Thymus (tissue), 11 donors: Measurements from ENCODE around the gene NDUFB6. TPM values are rescaled to one million over a fixed set of nuclear protein-coding genes. Genes with fewer than 3 reads are reported as not detected.

Experiments used
- DNase-seq, 9 donors: peaks; one replicate each; pipeline ENCODE4 v3.0.0-alpha.2; 2013; ENCODE audit warnings: low spot score in 9 of 9, low read depth in 6 of 9, missing footprints in 1 of 9
- H3K27ac ChIP-seq, 2 donors: one replicate each; pipeline ENCODE4 v1.5.1; 2013; ENCODE audit warnings: control low read depth in 1 of 2, low read depth in 1 of 2, low read length in 1 of 2, mild to moderate bottlenecking in 1 of 2, moderate library complexity in 1 of 2
- H3K27me3 ChIP-seq, 2 donors: one replicate each; pipeline ENCODE4 v1.5.1; 2013; ENCODE audit warnings: low read length in 1 of 2; ENCODE audit not compliant: control insufficient read depth in 2 of 2, insufficient read depth in 1 of 2
- H3K36me3 ChIP-seq, 2 donors: one replicate each; pipeline ENCODE4 v1.5.1; 2013; ENCODE audit warnings: low read length in 1 of 2, mild to moderate bottlenecking in 1 of 2, moderate library complexity in 1 of 2; ENCODE audit not compliant: control insufficient read depth in 2 of 2, insufficient read depth in 2 of 2
- H3K4me1 ChIP-seq, 2 donors: one replicate each; pipeline ENCODE4 v1.5.1; 2013; ENCODE audit warnings: low read length in 2 of 2; ENCODE audit not compliant: control insufficient read depth in 2 of 2, insufficient read depth in 2 of 2
- H3K4me3 ChIP-seq, 2 donors: one replicate each; pipeline ENCODE4 v1.5.1; 2013; ENCODE audit warnings: low read length in 2 of 2, control low read depth in 1 of 2, mild to moderate bottlenecking in 1 of 2
- H3K9me3 ChIP-seq, 2 donors: one replicate each; pipeline ENCODE4 v1.5.1; 2013; ENCODE audit warnings: low read length in 1 of 2, mild to moderate bottlenecking in 1 of 2; ENCODE audit not compliant: control insufficient read depth in 2 of 2, insufficient read depth in 1 of 2
- WGBS: extraction: QIAGEN DNeasy Blood & Tissue Kit; methylation state at CpG from one replicate; pipeline ENCODE4 v1.1.7; 2013; 5-methylcytosine and 5-hydroxymethylcytosine counted together
- polyA plus RNA-seq: library from polyadenylated mRNA; stranded (reverse); fragments of 200-250 nt; gene quantifications from one replicate; pipeline ENCODE4 v1.2.3, GENCODE V29; 2013
- total RNA-seq: library from RNA; stranded (reverse); fragments of 120-200 nt; gene quantifications from one replicate; pipeline ENCODE4 v1.2.4, GENCODE V29; 2013
- donor health status: healthy.

NDUFB6 gene
- total and polyA plus RNA-seq, 2 donors: 42.9 to 58.2 TPM

GRCh38 chr9:32577316-32577715, 4.4 kb upstream of the NDUFB6 start:
- no peak overlapping the region for H3K27ac ChIP-seq
- H3K9me3 ChIP-seq: peaks cover 0 to 5% of the 10 kb centered on the region in 2 donors
- peaks cover 3% of the 10 kb centered on the region in 2 donors for H3K27me3 ChIP-seq
- H3K4me3 ChIP-seq: no peak overlapping the region
- H3K36me3 ChIP-seq: no peaks in the 10 kb centered on the region
- 95% methylated on average over 3 of the region's 3 CpGs for WGBS
- peaks cover 0 to 3% of the 10 kb centered on the region in 2 donors for H3K4me1 ChIP-seq
- DNase-seq: no peak

DNA sequence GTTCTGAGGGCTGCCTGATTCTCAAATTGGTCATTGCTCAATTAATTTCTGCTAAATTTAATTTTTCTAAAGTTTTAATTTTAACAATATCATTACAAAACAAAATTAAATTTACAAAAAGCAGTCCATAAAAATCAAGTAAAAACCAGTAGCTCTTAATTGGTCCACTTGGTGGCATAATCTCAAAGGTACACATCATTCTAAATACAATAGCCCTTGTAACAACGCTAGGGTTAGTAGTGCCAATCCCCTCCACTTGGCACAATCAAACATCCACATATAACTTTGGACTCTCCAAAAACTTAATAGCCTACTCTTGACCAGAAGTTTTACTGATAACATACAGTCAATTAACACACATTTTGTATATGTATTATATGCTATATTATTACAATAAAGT, 1.9 kb upstream of the NDUFB6 start:
- Histone ChIP-seq H3K36me3 (peaks cover 3 to 4% of the 10 kb centered on the region in 2 donors), H3K9me3 (peaks cover 0 to 5% of the 10 kb centered on the region in 2 donors), H3K4me3 (no peak overlapping the region), H3K4me1 (peaks cover 0 to 8% of the 10 kb centered on the region in 2 donors), H3K27ac (no peak overlapping the region), H3K27me3 (peaks cover 3% of the 10 kb centered on the region in 2 donors)
- 86% methylated on average over 1 of the region's 1 CpG for WGBS
- no peak for DNase-seq

DNA sequence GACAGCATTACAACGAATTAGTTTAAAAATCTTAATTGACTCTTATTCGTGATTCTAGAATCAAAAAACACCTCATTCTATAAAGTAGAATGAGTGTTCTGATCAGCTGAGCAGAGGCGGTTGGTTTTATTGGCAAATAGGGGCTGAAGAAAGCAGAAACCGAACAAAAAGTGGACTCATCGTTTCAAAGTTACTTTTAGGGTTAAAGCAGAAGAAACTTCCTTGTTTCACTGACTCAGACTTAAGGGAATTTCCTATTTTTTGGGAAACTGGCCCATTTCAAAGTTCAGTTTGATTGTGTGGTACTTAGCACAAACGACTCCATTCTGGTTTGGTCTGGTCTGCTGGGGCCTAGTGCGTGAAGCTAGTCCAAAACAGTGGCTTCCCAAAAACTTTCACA, 862 bp upstream of the NDUFB6 start:
- H3K9me3 ChIP-seq: peaks cover 0 to 5% of the 10 kb centered on the region in 2 donors
- no peak for DNase-seq
- no peak overlapping the region for H3K4me3 ChIP-seq
- no peak overlapping the region for H3K27ac ChIP-seq
- WGBS: 96% methylated on average over 7 of the region's 7 CpGs
- peaks cover 5% of the 10 kb centered on the region in 2 donors for H3K36me3 ChIP-seq
- H3K27me3 ChIP-seq: peaks cover 0 to 3% of the 10 kb centered on the region in 2 donors
- H3K4me1 ChIP-seq: peaks cover 0 to 8% of the 10 kb centered on the region in 2 donors

DNA sequence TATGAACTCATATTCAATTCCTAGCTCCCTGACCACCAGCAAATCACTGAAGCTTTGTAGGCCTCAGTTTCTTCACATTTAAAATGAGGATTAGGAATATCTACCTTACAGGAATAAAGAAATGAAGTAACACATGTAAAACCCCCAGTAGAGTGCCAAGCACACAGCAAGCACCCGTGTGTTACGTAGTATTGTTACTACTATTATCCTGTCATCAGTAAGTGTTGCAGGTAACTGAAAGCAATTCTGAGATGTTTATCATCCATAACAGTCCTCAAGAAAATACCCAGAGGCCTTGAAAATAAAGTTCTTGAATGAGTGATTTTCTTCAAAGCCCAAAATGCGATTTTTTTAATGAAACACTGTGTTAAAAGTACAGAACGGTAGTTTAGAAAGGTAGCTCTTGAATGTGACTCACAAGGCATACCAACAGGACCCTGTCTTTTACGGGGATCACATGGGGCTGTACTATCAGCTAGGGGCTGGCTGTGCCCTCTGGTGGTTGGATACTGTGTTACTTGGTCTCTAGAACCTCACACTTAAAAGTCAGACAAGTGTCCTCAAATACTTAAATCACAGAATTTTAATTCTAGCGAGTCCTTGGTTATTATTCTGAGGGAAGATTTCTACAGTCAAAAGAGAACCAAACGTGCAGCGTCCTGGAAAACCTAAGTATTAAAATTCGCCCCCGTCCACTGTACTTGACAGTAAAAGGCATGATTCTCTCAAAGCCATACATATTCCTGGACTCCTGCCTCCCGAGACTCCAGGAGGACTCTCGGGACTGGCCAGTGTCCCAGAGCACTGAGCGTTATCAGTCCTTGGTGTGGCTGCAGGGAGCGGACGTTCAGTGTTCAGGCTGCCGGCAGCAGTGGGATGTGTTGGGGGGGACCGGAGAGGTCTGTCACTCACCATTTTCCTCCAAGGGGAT, 725 bp downstream of the NDUFB6 start:
- peak overlapping the region; percentile 77 to 82 for H3K4me3 ChIP-seq
- 3% methylated on average over 17 of the region's 17 CpGs for WGBS

DNA sequence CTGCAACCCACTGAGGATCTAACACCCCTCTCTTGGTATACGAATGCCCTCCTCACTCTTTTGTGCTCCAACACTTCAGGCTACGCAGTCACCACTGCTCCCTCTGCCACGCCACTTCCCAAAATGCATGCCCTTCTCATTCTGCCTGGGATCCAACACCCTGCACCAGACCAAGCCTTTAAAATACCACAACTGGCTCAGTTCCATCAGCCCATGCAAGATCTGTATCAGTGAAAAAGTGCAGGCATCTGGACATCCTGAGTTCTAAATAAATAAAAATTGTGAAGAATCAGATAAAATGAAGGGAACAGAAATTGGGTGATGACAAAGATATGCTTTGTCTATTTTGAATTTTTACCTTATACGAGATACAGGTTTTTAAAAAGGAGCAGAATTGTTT, 2.7 kb downstream of the NDUFB6 start:
- Histone ChIP-seq H3K27me3 (no peaks in the 10 kb centered on the region), H3K27ac (no peak overlapping the region), H3K4me3 (no peak overlapping the region), H3K36me3 (peaks cover 24 to 27% of the 10 kb centered on the region in 2 donors), H3K4me1 (peaks cover 0 to 8% of the 10 kb centered on the region in 2 donors), H3K9me3 (peaks cover 0 to 5% of the 10 kb centered on the region in 2 donors)
- DNase-seq: no peak
- WGBS: 96% methylated on average over 4 of the region's 4 CpGs

More for the DNA sequence above, 725 bp downstream of the NDUFB6 start:
- peaks cover 0 to 8% of the 10 kb centered on the region in 2 donors for H3K4me1 ChIP-seq
- H3K9me3 ChIP-seq: peaks cover 0 to 5% of the 10 kb centered on the region in 2 donors
- H3K27ac ChIP-seq: peak overlapping the region; percentile 98 to 99
- peaks cover 0 to 3% of the 10 kb centered on the region in 2 donors for H3K27me3 ChIP-seq
- peak; percentile 42 to 91 (median 73) for DNase-seq
- H3K36me3 ChIP-seq: peaks cover 5 to 13% of the 10 kb centered on the region in 2 donors

DNA sequence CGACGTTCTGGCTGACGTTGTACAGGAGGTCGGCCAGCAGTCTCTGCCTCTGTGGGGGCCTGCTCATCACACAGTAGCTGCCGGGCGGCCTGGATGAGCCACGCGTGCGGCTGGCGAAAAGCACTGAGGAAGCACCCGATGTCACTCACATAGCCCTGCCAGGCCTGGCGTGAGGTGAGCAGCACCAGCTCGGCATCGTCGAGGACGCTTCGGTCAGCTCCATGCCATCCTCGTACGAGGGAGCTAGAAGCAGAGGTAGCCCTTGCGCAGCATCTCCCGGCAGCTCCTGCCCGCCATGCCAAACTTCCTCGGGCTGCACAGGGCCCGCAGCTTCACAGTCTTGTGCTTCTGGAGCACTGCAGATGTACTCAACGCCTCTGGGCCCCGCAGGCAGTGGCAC, 6.2 kb downstream of the NDUFB6 start:
- no peak for DNase-seq
- Histone ChIP-seq H3K4me3 (no peak overlapping the region), H3K36me3 (peaks cover 27 to 31% of the 10 kb centered on the region in 2 donors), H3K9me3 (no peaks in the 10 kb centered on the region), H3K27ac (no peak overlapping the region), H3K4me1 (peaks cover 0 to 2% of the 10 kb centered on the region in 2 donors), H3K27me3 (no peaks in the 10 kb centered on the region)
- WGBS: 99% methylated on average over 26 of the region's 26 CpGs

- Histone ChIP-seq H3K4me1 (no peaks in the 10 kb centered on the region), H3K9me3 (no peaks in the 10 kb centered on the region), H3K4me3 (no peak overlapping the region), H3K27ac (no peak overlapping the region), H3K27me3 (no peaks in the 10 kb centered on the region), H3K36me3 (peaks cover 27 to 31% of the 10 kb centered on the region in 2 donors)
- 95% methylated on average over 6 of the region's 6 CpGs for WGBS
- no peak for DNase-seq
Observed at GRCh38 chr9:32565967-32566366, 7.0 kb downstream of the NDUFB6 start.

GRCh38 chr9:32558408-32558934, 14.5 kb downstream of the NDUFB6 start:
- Histone ChIP-seq H3K27me3 (no peaks in the 10 kb centered on the region), H3K9me3 (no peaks in the 10 kb centered on the region), H3K36me3 (peaks cover 0 to 3% of the 10 kb centered on the region in 2 donors), H3K4me3 (no peak overlapping the region), H3K27ac (no peak overlapping the region), H3K4me1 (no peaks in the 10 kb centered on the region)
- DNase-seq: no peak
- 78% methylated on average over 3 of the region's 3 CpGs for WGBS

GRCh38 chr9:32554591-32554990, 18.4 kb downstream of the NDUFB6 start:
- Histone ChIP-seq H3K9me3 (no peaks in the 10 kb centered on the region), H3K27ac (no peak overlapping the region), H3K4me1 (peaks cover 5 to 9% of the 10 kb centered on the region in 2 donors), H3K36me3 (peaks cover 0 to 3% of the 10 kb centered on the region in 2 donors), H3K4me3 (no peak overlapping the region), H3K27me3 (no peaks in the 10 kb centered on the region)
- DNase-seq: no peak
